C4-2B (cell line): ENCODE results near the gene SLC37A2.
A peak's percentile ranks its signal among the peaks of the same experiment; 100 is the strongest.

Experiments
- H3K27ac ChIP-seq: fragments of 450-650 bp; 2 replicates; pipeline ENCODE4 v1.5.1; 2017
- CTCF ChIP-seq: fragments of 450-650 bp; conservative IDR thresholded peaks from 2 replicates; pipeline ENCODE4 v1.5.1; 2017; ENCODE audit warnings: mild to moderate bottlenecking
- ZFX ChIP-seq: fragments of 450-650 bp; IDR thresholded peaks from 2 replicates; pipeline ENCODE4 v1.6.1; 2017

Gene SLC37A2

GRCh38 chr11:125101596-125101995, 38.5 kb downstream of the SLC37A2 start:
- no peak overlapping the region for H3K27ac ChIP-seq
- no peak for TF ChIP-seq ZFX
- no peak for TF ChIP-seq CTCF

- TF ChIP-seq ZFX (no peak), CTCF (no peak)
- H3K27ac ChIP-seq: no peak overlapping the region
These were observed 38.9 kb downstream of the SLC37A2 start for GRCh38 chr11:125102025-125102424.

GRCh38 chr11:125102510-125102909, 39.4 kb downstream of the SLC37A2 start:
- no peak for TF ChIP-seq ZFX
- no peak for TF ChIP-seq CTCF
- no peak overlapping the region for H3K27ac ChIP-seq

GRCh38 chr11:125105926-125106325, 42.8 kb downstream of the SLC37A2 start:
- TF ChIP-seq ZFX (no peak), CTCF (no peak)

GRCh38 chr11:125108469-125108868, 45.4 kb downstream of the SLC37A2 start:
- H3K27ac ChIP-seq: no peak overlapping the region
- TF ChIP-seq CTCF (no peak), ZFX (no peak)

More at GRCh38 chr11:125105926-125106325, 42.8 kb downstream of the SLC37A2 start:
- no peak overlapping the region for H3K27ac ChIP-seq

- peak overlapping the region; percentile 79 for H3K27ac ChIP-seq
- no peak for TF ChIP-seq ZFX
- TF ChIP-seq CTCF: no peak
These were observed 47.4 kb downstream of the SLC37A2 start for GRCh38 chr11:125110506-125110905.

- TF ChIP-seq ZFX: no peak
- no peak for TF ChIP-seq CTCF
- peak overlapping the region; percentile 79 for H3K27ac ChIP-seq
These were observed 47.9 kb downstream of the SLC37A2 start for GRCh38 chr11:125111001-125111342.
